Upper lobe of right lung (tissue), 1 donor: ENCODE measurements around the gene CSMD2. TPM values are rescaled to one million over a fixed set of nuclear protein-coding genes. Genes with fewer than 3 reads are reported as not detected.

Experiments used
- ATAC-seq: fragments of 200-7000 bp; cut with Tn5 transposase; one replicate; pipeline ENCODE4 v1.9.1; 2020; ENCODE audit warnings: mild to moderate bottlenecking, moderate library complexity
- DNase-seq: peaks from one replicate; pipeline ENCODE4 v3.0.0-alpha.2; 2020
- H3K27ac ChIP-seq: fragments of 200-600 bp; one replicate; pipeline ENCODE4 v1.8.0; 2022
- H3K27me3 ChIP-seq: fragments of 200-600 bp; one replicate; pipeline ENCODE4 v1.8.0; 2022; ENCODE audit warnings: mild to moderate bottlenecking
- H3K36me3 ChIP-seq: fragments of 200-600 bp; one replicate; pipeline ENCODE4 v1.8.0; 2022
- H3K4me1 ChIP-seq: fragments of 200-600 bp; one replicate; pipeline ENCODE4 v1.8.0; 2022
- H3K4me3 ChIP-seq: fragments of 200-600 bp; one replicate; pipeline ENCODE4 v1.8.0; 2022; ENCODE audit warnings: mild to moderate bottlenecking
- H3K9me3 ChIP-seq: fragments of 200-600 bp; one replicate; pipeline ENCODE4 v1.8.0; 2022
- CTCF ChIP-seq: fragments of 200-600 bp; IDR thresholded peaks from one replicate; pipeline ENCODE4 v1.8.0; 2022; ENCODE audit warnings: antibody characterized with exemption
- intact Hi-C: fragments of 100-400 bp; cut with DNase I; formaldehyde crosslinking; loops from one replicate; pipeline ENCODE4 v1.11.0; 2022
- total RNA-seq: library from RNA; stranded (reverse); fragmentation: NEBNext Ultra II Directional; extraction: Animal tissue kit (Norgen Biotek cat#: 25700); gene quantifications from one replicate; pipeline ENCODE4 v1.2.1, GENCODE V29; 2021
- donor health status: DM: no; HTN: yes; CAD: no; lungs with severe emphysema.

CSMD2 gene
- total RNA-seq, 1 donor from 2014 or later = 0.67 TPM

- no peaks in the 10 kb centered on the region for H3K9me3 ChIP-seq
- ATAC-seq = peak; percentile 19
- no peak overlapping the region for H3K27ac ChIP-seq
- no peak overlapping the region for H3K4me3 ChIP-seq
- no peaks in the 10 kb centered on the region for H3K36me3 ChIP-seq
- peaks cover 41% of the 10 kb centered on the region for H3K27me3 ChIP-seq
- DNase-seq = no peak
- H3K4me1 ChIP-seq = no peaks in the 10 kb centered on the region
- peak; percentile 28 for TF ChIP-seq CTCF
- intact Hi-C loops = no loop called here
Measured at GRCh38 chr1:33641104-33641830, 523.8 kb downstream of the CSMD2 start.

GRCh38 chr1:33640114-33640660 lies 524.8 kb downstream of the CSMD2 start:
- H3K27me3 ChIP-seq = peaks cover 35% of the 10 kb centered on the region
- no peaks in the 10 kb centered on the region for H3K36me3 ChIP-seq
- ATAC-seq = no peak
- no peaks in the 10 kb centered on the region for H3K9me3 ChIP-seq
- no peak overlapping the region for H3K4me3 ChIP-seq
- H3K27ac ChIP-seq = no peak overlapping the region
- intact Hi-C loops = no loop called here
- H3K4me1 ChIP-seq = no peaks in the 10 kb centered on the region
- TF ChIP-seq CTCF = no peak
- DNase-seq = no peak

GRCh38 chr1:33637846-33638440 lies 527.1 kb downstream of the CSMD2 start:
- H3K36me3 ChIP-seq = no peaks in the 10 kb centered on the region
- no peak overlapping the region for H3K4me3 ChIP-seq
- ATAC-seq (no peak), DNase-seq (no peak)
- H3K27ac ChIP-seq = no peak overlapping the region
- H3K27me3 ChIP-seq = peaks cover 28% of the 10 kb centered on the region
- intact Hi-C loops = no loop called here
- no peak for TF ChIP-seq CTCF
- H3K9me3 ChIP-seq = no peaks in the 10 kb centered on the region
- no peaks in the 10 kb centered on the region for H3K4me1 ChIP-seq

GRCh38 chr1:33636209-33636608 lies 528.8 kb downstream of the CSMD2 start:
- H3K4me1 ChIP-seq = no peaks in the 10 kb centered on the region
- no peaks in the 10 kb centered on the region for H3K36me3 ChIP-seq
- H3K27me3 ChIP-seq = peaks cover 21% of the 10 kb centered on the region
- ATAC-seq (no peak), DNase-seq (no peak)
- TF ChIP-seq CTCF = no peak
- no peaks in the 10 kb centered on the region for H3K9me3 ChIP-seq
- H3K4me3 ChIP-seq = no peak overlapping the region
- no peak overlapping the region for H3K27ac ChIP-seq
- intact Hi-C loops = no loop called here

GRCh38 chr1:33635336-33636012 lies 529.6 kb downstream of the CSMD2 start:
- no peaks in the 10 kb centered on the region for H3K9me3 ChIP-seq
- intact Hi-C loops = no loop called here
- no peaks in the 10 kb centered on the region for H3K36me3 ChIP-seq
- TF ChIP-seq CTCF = no peak
- H3K4me3 ChIP-seq = no peak overlapping the region
- ATAC-seq = no peak
- no peaks in the 10 kb centered on the region for H3K4me1 ChIP-seq
- H3K27me3 ChIP-seq = peaks cover 18% of the 10 kb centered on the region
- no peak overlapping the region for H3K27ac ChIP-seq
- DNase-seq = no peak
